ENCODE measurements around the gene OPTN. TPM values are rescaled to one million over a fixed set of nuclear protein-coding genes. Genes with fewer than 3 reads are reported as not detected.

The OPTN gene
- total and polyA plus RNA-seq, 10 of the 15 experiments (the other 5 are each of a cell fraction or from before 2014, with no cell fraction given): 15.2 to 42.4 (median 25.5) TPM

GRCh38 chr10:13103554-13103953 is 3.6 kb downstream of the OPTN start:
- in situ Hi-C loops (cut with MboI) (no loop called here), intact Hi-C loops (cut with micrococcal nuclease; ENCODE audit: unreplicated experiment) (loop anchor here (5.0 kb wide), 1 partner anchor 244 kb away; the partner anchor contains the start of gene SEPHS1)
- CTCF ChIA-PET: interaction anchor here (0.7 to 1.1 kb wide), 2 partner anchors 12 to 247 kb away, joined by 4 read pairs; no protein-coding TSS in a partner anchor
- RAD21 ChIA-PET (ENCODE audit: unreplicated experiment): interaction anchor here (0.7 kb wide), 1 partner anchor 195 kb away, joined by 3 read pairs; no protein-coding TSS in a partner anchor
- Histone ChIP-seq H3K36me3 (ENCODE audit: control insufficient read depth in 2 of 2, insufficient read depth in 2 of 2, low read length in 1 of 2) (no peaks in the 10 kb centered on the region), H3K4me3 (no peak overlapping the region), H3K9ac (ENCODE audit: control insufficient read depth, insufficient read depth, low read length) (no peak overlapping the region), H3K27me3 (replicated peaks in 1 of 2; ENCODE audit: control insufficient read depth in 2 of 2, insufficient read depth in 2 of 2, low read length in 1 of 2) (no peaks in the 10 kb centered on the region), H3K4me2 (ENCODE audit: control insufficient read depth, insufficient read depth) (no peak overlapping the region), H2AFZ (ENCODE audit: control insufficient read depth, low read depth, low read length) (no peak overlapping the region), H3K9me3 (replicated peaks; ENCODE audit: control insufficient read depth, insufficient read depth, low read length) (no peaks in the 10 kb centered on the region), H3K27ac (ENCODE audit: control insufficient read depth, insufficient read depth) (no peak overlapping the region), H3K4me1 (ENCODE audit: control insufficient read depth, insufficient read depth, low read length) (peaks cover 8% of the 10 kb centered on the region), H4K20me1 (ENCODE audit: control insufficient read depth, insufficient read depth) (no peaks in the 10 kb centered on the region), H3K79me2 (ENCODE audit: control insufficient read depth, insufficient read depth, low read length) (peaks cover 19% of the 10 kb centered on the region)
- SMC1A ChIA-PET (ENCODE audit: uncharacterized antibody, unreplicated experiment): interaction anchor here (0.6 kb wide), 3 partner anchors 249 to 1240 kb away, joined by 3 read pairs; no protein-coding TSS in a partner anchor
- no TSS peak for BruUV-seq (replicated peaks)
- WGBS (ENCODE audit: insufficient coverage, insufficient replicate concordance, low lambda C conversion rate, missing lambda C conversion rate): 100% methylated on average over 2 of the region's 2 CpGs
- ATAC-seq (no peak), FAIRE-seq (no peak), DNase-seq (ENCODE audit: low read depth, low spot score) (no peak)
- POLR2A ChIA-PET: interaction anchor here (0.6 to 0.7 kb wide), 3 partner anchors 680 to 981 kb away, joined by 3 to 4 read pairs (median 3); no protein-coding TSS in a partner anchor
- TF ChIP-seq RCOR1 (conservative IDR thresholded peaks at IDR 0.05; ENCODE audit: low read depth, low read length) (no peak), MEF2A (IDR thresholded peaks at IDR 0.05; ENCODE audit: insufficient read depth, low read depth, low read length) (no peak), MYB (IDR thresholded peaks at IDR 0.05; ENCODE audit: borderline replicate concordance, low read depth, low read length) (no peak), ZNF592 (IDR thresholded peaks at IDR 0.05) (no peak), CEBPB (IDR thresholded peaks at IDR 0.05; ENCODE audit: borderline replicate concordance in 1 of 2, low read depth in 2 of 2, low read length in 2 of 2) (no peak), MTA3 (IDR thresholded peaks at IDR 0.05; ENCODE audit: borderline replicate concordance, low read length) (no peak), MEF2B (IDR thresholded peaks at IDR 0.05; ENCODE audit: partially characterized antibody, poor library complexity, severe bottlenecking) (no peak), SMAD5 (IDR thresholded peaks at IDR 0.05; ENCODE audit: low read depth) (no peak), CUX1 (IDR thresholded peaks at IDR 0.05; ENCODE audit: insufficient replicate concordance, low read depth, low read length) (no peak), BRCA1 (IDR thresholded peaks at IDR 0.05; ENCODE audit: low read depth, low read length) (no peak), RUNX3 (IDR thresholded peaks at IDR 0.05; ENCODE audit: low read length) (no peak), PAX8 (IDR thresholded peaks at IDR 0.05) (no peak), SUPT20H (IDR thresholded peaks at IDR 0.05; ENCODE audit: borderline replicate concordance, control insufficient read depth, low read depth, low read length) (no peak), RELA (IDR thresholded peaks at IDR 0.05; ENCODE audit: borderline replicate concordance, partially characterized antibody) (no peak), RAD51 (IDR thresholded peaks at IDR 0.05) (no peak), SIN3A (IDR thresholded peaks at IDR 0.05; ENCODE audit: low read depth, low read length) (no peak)
